ENCODE measurements around the gene SYNPO2.
"Not testable (repeated sequence)": the region's sequence is repeated elsewhere in the genome, so short reads cannot be mapped to it uniquely, and the experiment has no call there.

SYNPO2 gene

GRCh38 chr4:118968005-118968404, 79.4 kb downstream of the SYNPO2 start:
- Mint-ChIP-seq H3K27ac (peak overlapping the region; percentile 81), H3K4me1 (peaks cover 18% of the 10 kb centered on the region), H3K9me3 (no peaks in the 10 kb centered on the region), H3K36me3 (peaks cover 6% of the 10 kb centered on the region), H3K4me3 (no peak overlapping the region), H3K27me3 (no peaks in the 10 kb centered on the region)
- peak; percentile 93 for ATAC-seq

GRCh38 chr4:118968813-118969212, 80.2 kb downstream of the SYNPO2 start:
- no peak for ATAC-seq
- H3K27ac Mint-ChIP-seq = peak overlapping the region; percentile 81
- peaks cover 6% of the 10 kb centered on the region for H3K36me3 Mint-ChIP-seq
- no peak overlapping the region for H3K4me3 Mint-ChIP-seq
- H3K27me3 Mint-ChIP-seq = no peaks in the 10 kb centered on the region
- H3K9me3 Mint-ChIP-seq = no peaks in the 10 kb centered on the region
- peaks cover 18% of the 10 kb centered on the region for H3K4me1 Mint-ChIP-seq

- no peak overlapping the region for H3K27ac Mint-ChIP-seq
- no peaks in the 10 kb centered on the region for H3K9me3 Mint-ChIP-seq
- ATAC-seq = no peak
Measured at GRCh38 chr4:118969359-118969758, 80.7 kb downstream of the SYNPO2 start.

GRCh38 chr4:118972167-118972566, 83.5 kb downstream of the SYNPO2 start:
- H3K27ac Mint-ChIP-seq = no peak overlapping the region
- no peaks in the 10 kb centered on the region for H3K27me3 Mint-ChIP-seq
- no peak overlapping the region for H3K4me3 Mint-ChIP-seq
- ATAC-seq = no peak
- peaks cover 6% of the 10 kb centered on the region for H3K36me3 Mint-ChIP-seq
- peaks cover 14% of the 10 kb centered on the region for H3K4me1 Mint-ChIP-seq
- no peaks in the 10 kb centered on the region for H3K9me3 Mint-ChIP-seq

More at GRCh38 chr4:118969359-118969758, 80.7 kb downstream of the SYNPO2 start:
- Mint-ChIP-seq H3K36me3 (peaks cover 6% of the 10 kb centered on the region), H3K27me3 (no peaks in the 10 kb centered on the region), H3K4me1 (peaks cover 18% of the 10 kb centered on the region), H3K4me3 (no peak overlapping the region)

- H3K27ac Mint-ChIP-seq = no peak overlapping the region
Measured at GRCh38 chr4:118973295-118973694, 84.6 kb downstream of the SYNPO2 start.

GRCh38 chr4:118974758-118975157, 86.1 kb downstream of the SYNPO2 start:
- Mint-ChIP-seq H3K36me3 (no peaks in the 10 kb centered on the region), H3K27me3 (no peaks in the 10 kb centered on the region), H3K4me3 (no peak overlapping the region), H3K4me1 (no peaks in the 10 kb centered on the region), H3K9me3 (no peaks in the 10 kb centered on the region), H3K27ac (no peak overlapping the region)
- no peak for ATAC-seq

More at GRCh38 chr4:118973295-118973694, 84.6 kb downstream of the SYNPO2 start:
- H3K36me3 Mint-ChIP-seq = peaks cover 4% of the 10 kb centered on the region
- peaks cover 5% of the 10 kb centered on the region for H3K4me1 Mint-ChIP-seq
- H3K9me3 Mint-ChIP-seq = no peaks in the 10 kb centered on the region
- no peak for ATAC-seq
- H3K27me3 Mint-ChIP-seq = no peaks in the 10 kb centered on the region
- no peak overlapping the region for H3K4me3 Mint-ChIP-seq

GRCh38 chr4:118975449-118976192, 87.0 kb downstream of the SYNPO2 start:
- Mint-ChIP-seq H3K36me3 (no peaks in the 10 kb centered on the region), H3K4me3 (no peak overlapping the region), H3K27ac (no peak overlapping the region), H3K9me3 (no peaks in the 10 kb centered on the region), H3K27me3 (no peaks in the 10 kb centered on the region), H3K4me1 (no peaks in the 10 kb centered on the region)
- ATAC-seq = no peak

GRCh38 chr4:118976193-118976560, 87.5 kb downstream of the SYNPO2 start:
- not testable (repeated sequence) for H3K9me3 Mint-ChIP-seq, H3K36me3 Mint-ChIP-seq, H3K27me3 Mint-ChIP-seq, ATAC-seq, H3K27ac Mint-ChIP-seq, H3K4me1 Mint-ChIP-seq, H3K4me3 Mint-ChIP-seq

- not testable (repeated sequence) for H3K27ac Mint-ChIP-seq, H3K36me3 Mint-ChIP-seq, ATAC-seq, H3K9me3 Mint-ChIP-seq, H3K27me3 Mint-ChIP-seq, H3K4me1 Mint-ChIP-seq, H3K4me3 Mint-ChIP-seq
Measured at GRCh38 chr4:118977100-118977499, 88.4 kb downstream of the SYNPO2 start.

- no peaks in the 10 kb centered on the region for H3K4me1 Mint-ChIP-seq
- ATAC-seq = no peak
- H3K27me3 Mint-ChIP-seq = no peaks in the 10 kb centered on the region
- no peak overlapping the region for H3K27ac Mint-ChIP-seq
- no peak overlapping the region for H3K4me3 Mint-ChIP-seq
- H3K36me3 Mint-ChIP-seq = no peaks in the 10 kb centered on the region
- no peaks in the 10 kb centered on the region for H3K9me3 Mint-ChIP-seq
Measured at GRCh38 chr4:118979712-118980111, 91.1 kb downstream of the SYNPO2 start.

GRCh38 chr4:118981171-118981838, 92.7 kb downstream of the SYNPO2 start:
- ATAC-seq = no peak
- no peaks in the 10 kb centered on the region for H3K4me1 Mint-ChIP-seq
- no peaks in the 10 kb centered on the region for H3K36me3 Mint-ChIP-seq
- H3K4me3 Mint-ChIP-seq = no peak overlapping the region
- H3K27me3 Mint-ChIP-seq = no peaks in the 10 kb centered on the region
- H3K27ac Mint-ChIP-seq = no peak overlapping the region
- H3K9me3 Mint-ChIP-seq = no peaks in the 10 kb centered on the region

GRCh38 chr4:118981839-118982381, 93.3 kb downstream of the SYNPO2 start:
- Mint-ChIP-seq H3K36me3 (no peaks in the 10 kb centered on the region), H3K27ac (no peak overlapping the region), H3K9me3 (no peaks in the 10 kb centered on the region), H3K4me3 (no peak overlapping the region), H3K4me1 (no peaks in the 10 kb centered on the region), H3K27me3 (no peaks in the 10 kb centered on the region)
- ATAC-seq = peak; percentile 61

- H3K9me3 Mint-ChIP-seq = no peaks in the 10 kb centered on the region
- no peaks in the 10 kb centered on the region for H3K36me3 Mint-ChIP-seq
- no peaks in the 10 kb centered on the region for H3K4me1 Mint-ChIP-seq
- H3K27me3 Mint-ChIP-seq = no peaks in the 10 kb centered on the region
- no peak for ATAC-seq
- H3K4me3 Mint-ChIP-seq = no peak overlapping the region
- H3K27ac Mint-ChIP-seq = no peak overlapping the region
Measured at GRCh38 chr4:118983293-118983692, 94.6 kb downstream of the SYNPO2 start.

GRCh38 chr4:118983831-118984230, 95.2 kb downstream of the SYNPO2 start:
- Mint-ChIP-seq H3K4me1 (no peaks in the 10 kb centered on the region), H3K27ac (no peak overlapping the region), H3K9me3 (no peaks in the 10 kb centered on the region), H3K4me3 (no peak overlapping the region), H3K27me3 (no peaks in the 10 kb centered on the region), H3K36me3 (no peaks in the 10 kb centered on the region)
- ATAC-seq = no peak

GRCh38 chr4:118985170-118986000, 96.7 kb downstream of the SYNPO2 start:
- no peaks in the 10 kb centered on the region for H3K9me3 Mint-ChIP-seq
- no peak overlapping the region for H3K27ac Mint-ChIP-seq
- no peak for ATAC-seq

More at GRCh38 chr4:118985170-118986000, 96.7 kb downstream of the SYNPO2 start:
- Mint-ChIP-seq H3K36me3 (no peaks in the 10 kb centered on the region), H3K4me1 (no peaks in the 10 kb centered on the region), H3K27me3 (no peaks in the 10 kb centered on the region), H3K4me3 (no peak overlapping the region)
